Raji (cell line): ENCODE results near the gene CACNB2.

ENCODE experiments used
- POLR2A ChIP-seq: IDR thresholded peaks from 2 replicates; pipeline ENCODE4 v1.6.1; 2011; ENCODE audit warnings: low read depth, low read length, control low read depth; ENCODE audit not compliant: insufficient read depth

CACNB2 gene

GRCh38 chr10:18312374-18313139, 172.3 kb downstream of the CACNB2 start:
- TF ChIP-seq POLR2A: no peak

GRCh38 chr10:18313140-18313530, 172.9 kb downstream of the CACNB2 start:
- no peak for TF ChIP-seq POLR2A

- no peak for TF ChIP-seq POLR2A
These were observed 173.4 kb downstream of the CACNB2 start for GRCh38 chr10:18313626-18314025.

- TF ChIP-seq POLR2A: no peak
These were observed 179.4 kb downstream of the CACNB2 start for GRCh38 chr10:18319628-18320027.

GRCh38 chr10:18321371-18321770, 181.1 kb downstream of the CACNB2 start:
- no peak for TF ChIP-seq POLR2A

GRCh38 chr10:18323916-18324315, 183.7 kb downstream of the CACNB2 start:
- TF ChIP-seq POLR2A: no peak

- no peak for TF ChIP-seq POLR2A
These were observed 185.2 kb downstream of the CACNB2 start for GRCh38 chr10:18325410-18325809.

GRCh38 chr10:18325889-18326531, 185.8 kb downstream of the CACNB2 start:
- TF ChIP-seq POLR2A: no peak

GRCh38 chr10:18328941-18329340, 188.7 kb downstream of the CACNB2 start:
- TF ChIP-seq POLR2A: no peak

GRCh38 chr10:18332048-18332447, 191.8 kb downstream of the CACNB2 start:
- no peak for TF ChIP-seq POLR2A

- TF ChIP-seq POLR2A: no peak
These were observed 192.3 kb downstream of the CACNB2 start for GRCh38 chr10:18332484-18332883.

GRCh38 chr10:18333621-18334020, 193.4 kb downstream of the CACNB2 start:
- TF ChIP-seq POLR2A: no peak

- TF ChIP-seq POLR2A: no peak
These were observed 194.1 kb downstream of the CACNB2 start for GRCh38 chr10:18334116-18334867.

- no peak for TF ChIP-seq POLR2A
These were observed 200.3 kb downstream of the CACNB2 start for GRCh38 chr10:18340496-18341051.

GRCh38 chr10:18341055-18341454, 200.8 kb downstream of the CACNB2 start:
- no peak for TF ChIP-seq POLR2A
